Lower leg skin (tissue), 3 donors: ENCODE data around the gene ADAMTS16.

Experiments
- POLR2A ChIP-seq, 2 donors: fragments of 450-650 bp; IDR thresholded peaks; one replicate each; pipeline ENCODE4 v1.6.1; 2016 to 2017; ENCODE audit warnings: antibody characterized with exemption in 2 of 2, mild to moderate bottlenecking in 1 of 2, moderate library complexity in 1 of 2
- TF ChIP-seq, protein P1 (sequence below), 3 donors: fragments of 450-650 bp; IDR thresholded peaks; one replicate each; pipeline ENCODE4 v1.5.1; 2016; ENCODE audit warnings: antibody characterized with exemption in 3 of 3, mild to moderate bottlenecking in 3 of 3, moderate library complexity in 2 of 3

DNA sequence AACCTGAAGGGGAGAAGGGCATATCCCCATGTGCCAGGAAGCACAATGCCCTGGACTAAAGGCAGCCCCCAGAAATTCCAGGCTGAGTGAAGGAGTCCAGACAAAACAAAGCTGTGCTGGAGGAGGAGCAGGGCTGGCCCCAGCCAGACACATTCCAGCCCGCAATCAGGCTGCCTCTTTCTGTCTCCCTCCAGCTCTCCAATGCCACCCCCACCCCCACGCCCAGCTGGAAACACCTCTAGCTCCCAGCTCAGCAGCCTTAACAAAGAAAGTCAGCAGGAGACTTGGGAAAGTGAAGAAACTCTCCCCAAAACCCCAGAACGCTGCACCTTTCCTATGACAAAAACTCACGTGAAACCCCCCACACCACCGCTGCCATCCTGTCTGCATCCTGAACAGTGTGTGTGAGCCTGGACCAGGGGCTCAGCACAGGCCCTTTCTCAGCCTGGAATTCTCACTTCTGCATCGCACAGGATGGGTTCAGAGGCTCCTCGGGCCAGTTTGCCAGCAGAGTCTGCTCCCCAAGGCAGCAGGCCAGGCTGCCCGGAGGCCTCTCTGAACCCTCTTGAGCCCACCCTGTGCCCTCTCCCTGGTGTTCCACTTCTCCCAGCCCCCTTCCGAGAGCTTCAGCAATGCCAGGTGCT, 186.1 kb downstream of the ADAMTS16 start:
- TF ChIP-seq, protein P1, sequence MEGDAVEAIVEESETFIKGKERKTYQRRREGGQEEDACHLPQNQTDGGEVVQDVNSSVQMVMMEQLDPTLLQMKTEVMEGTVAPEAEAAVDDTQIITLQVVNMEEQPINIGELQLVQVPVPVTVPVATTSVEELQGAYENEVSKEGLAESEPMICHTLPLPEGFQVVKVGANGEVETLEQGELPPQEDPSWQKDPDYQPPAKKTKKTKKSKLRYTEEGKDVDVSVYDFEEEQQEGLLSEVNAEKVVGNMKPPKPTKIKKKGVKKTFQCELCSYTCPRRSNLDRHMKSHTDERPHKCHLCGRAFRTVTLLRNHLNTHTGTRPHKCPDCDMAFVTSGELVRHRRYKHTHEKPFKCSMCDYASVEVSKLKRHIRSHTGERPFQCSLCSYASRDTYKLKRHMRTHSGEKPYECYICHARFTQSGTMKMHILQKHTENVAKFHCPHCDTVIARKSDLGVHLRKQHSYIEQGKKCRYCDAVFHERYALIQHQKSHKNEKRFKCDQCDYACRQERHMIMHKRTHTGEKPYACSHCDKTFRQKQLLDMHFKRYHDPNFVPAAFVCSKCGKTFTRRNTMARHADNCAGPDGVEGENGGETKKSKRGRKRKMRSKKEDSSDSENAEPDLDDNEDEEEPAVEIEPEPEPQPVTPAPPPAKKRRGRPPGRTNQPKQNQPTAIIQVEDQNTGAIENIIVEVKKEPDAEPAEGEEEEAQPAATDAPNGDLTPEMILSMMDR (IDR thresholded peaks at IDR 0.05) = no peak
- no peak for TF ChIP-seq POLR2A (IDR thresholded peaks at IDR 0.05)
